HG03095 (cell line): ENCODE data around the gene ZNF254.
"Not testable (repeated sequence)": the region's sequence is repeated elsewhere in the genome, so short reads cannot be mapped to it uniquely, and the experiment has no call there.

Experiments
- ATAC-seq: cut with Tn5 transposase; IDR thresholded peaks from one replicate; pipeline ENCODE4 v1.9.1; 2021; ENCODE audit warnings: moderate library complexity; ENCODE audit not compliant: unreplicated experiment

ZNF254 gene

GRCh38 chr19:24071078-24071477 lies 15.9 kb upstream of the ZNF254 start:
- no peak for ATAC-seq

- ATAC-seq: no peak
Observed at GRCh38 chr19:24072720-24073119, 14.3 kb upstream of the ZNF254 start.

GRCh38 chr19:24073807-24074206 lies 13.2 kb upstream of the ZNF254 start:
- no peak for ATAC-seq

- ATAC-seq: no peak
Observed at GRCh38 chr19:24074720-24075454, 12.1 kb upstream of the ZNF254 start.

GRCh38 chr19:24075530-24075929 lies 11.5 kb upstream of the ZNF254 start:
- ATAC-seq: not testable (repeated sequence)

GRCh38 chr19:24078680-24079079 lies 8.3 kb upstream of the ZNF254 start:
- no peak for ATAC-seq

- no peak for ATAC-seq
Observed at GRCh38 chr19:24081056-24081455, 5.9 kb upstream of the ZNF254 start.

- no peak for ATAC-seq
Observed at GRCh38 chr19:24098359-24098758, 11.4 kb downstream of the ZNF254 start.

- ATAC-seq: no peak
Observed at GRCh38 chr19:24099829-24100228, 12.8 kb downstream of the ZNF254 start.

GRCh38 chr19:24100597-24100996 lies 13.6 kb downstream of the ZNF254 start:
- ATAC-seq: not testable (repeated sequence)

GRCh38 chr19:24101459-24102115 lies 14.6 kb downstream of the ZNF254 start:
- no peak for ATAC-seq

GRCh38 chr19:24127601-24128000 lies 40.6 kb downstream of the ZNF254 start:
- no peak for ATAC-seq

- ATAC-seq: no peak
Observed at GRCh38 chr19:24140099-24140498, 53.1 kb downstream of the ZNF254 start.

- no peak for ATAC-seq
Observed at GRCh38 chr19:24140591-24140990, 53.6 kb downstream of the ZNF254 start.

- no peak for ATAC-seq
Observed at GRCh38 chr19:24141612-24142011, 54.6 kb downstream of the ZNF254 start.

GRCh38 chr19:24142771-24143170 lies 55.8 kb downstream of the ZNF254 start:
- no peak for ATAC-seq

- no peak for ATAC-seq
Observed at GRCh38 chr19:24159707-24160106, 72.7 kb downstream of the ZNF254 start.

- ATAC-seq: no peak
Observed at GRCh38 chr19:24166055-24166454, 79.1 kb downstream of the ZNF254 start.

- ATAC-seq: no peak
Observed at GRCh38 chr19:24173882-24174281, 86.9 kb downstream of the ZNF254 start.

- ATAC-seq: no peak
Observed at GRCh38 chr19:24177686-24178085, 90.7 kb downstream of the ZNF254 start.

GRCh38 chr19:24178207-24178606 lies 91.2 kb downstream of the ZNF254 start:
- no peak for ATAC-seq
